HepG2 (cell line): ENCODE measurements around the gene VDR. TPM values are rescaled to one million over a fixed set of nuclear protein-coding genes. Genes with fewer than 3 reads are reported as not detected.
A peak's percentile ranks its signal among the peaks of the same experiment; 100 is the strongest.

Experiments
- BRD4 ChIP-seq: sonication (generic); formaldehyde crosslinking; IDR thresholded peaks from 2 replicates; pipeline ENCODE4 v1.4.0; 2020; ENCODE audit warnings: missing genetic modification reagents
- CC2D1A ChIP-seq: sonication (generic); formaldehyde crosslinking; IDR thresholded peaks from 2 replicates; pipeline ENCODE4 v1.8.1; 2023; ENCODE audit warnings: mild to moderate bottlenecking, missing genetic modification reagents
- CREM ChIP-seq, 2 experiments: sonication (generic) in 1 of 2; formaldehyde crosslinking in 1 of 2; IDR thresholded peaks; 2 replicates each; pipeline versions ENCODE4 v1.4.0 to v1.6.1; 2016 to 2020; ENCODE audit warnings: antibody characterized with exemption in 1 of 2, mild to moderate bottlenecking in 1 of 2, missing genetic modification reagents in 1 of 2
- DZIP1 ChIP-seq: sonication (generic); formaldehyde crosslinking; IDR thresholded peaks from 2 replicates; pipeline ENCODE4 v1.5.0; 2020; ENCODE audit warnings: mild to moderate bottlenecking, missing genetic modification reagents
- FOXO1 ChIP-seq: sonication (generic); formaldehyde crosslinking; IDR thresholded peaks from 2 replicates; pipeline ENCODE4 v1.4.0; 2020; ENCODE audit warnings: missing genetic modification reagents
- GZF1 ChIP-seq: sonication (generic); formaldehyde crosslinking; IDR thresholded peaks from 2 replicates; pipeline ENCODE4 v1.5.1; 2020; ENCODE audit warnings: mild to moderate bottlenecking, missing genetic modification reagents
- HOXD1 ChIP-seq: sonication (generic); formaldehyde crosslinking; IDR thresholded peaks from 2 replicates; pipeline ENCODE4 v1.5.0; 2020; ENCODE audit warnings: missing genetic modification reagents
- KAT2B ChIP-seq: fragments of 150-350 bp; IDR thresholded peaks from 2 replicates; pipeline ENCODE4 v1.6.1; 2014; ENCODE audit warnings: low read depth, low read length, borderline replicate concordance
- MED13 ChIP-seq: sonication (generic); formaldehyde crosslinking; IDR thresholded peaks from 2 replicates; pipeline ENCODE4 v1.5.0; 2020; ENCODE audit warnings: missing genetic modification reagents
- MED8 ChIP-seq: sonication (generic); formaldehyde crosslinking; IDR thresholded peaks from 2 replicates; pipeline ENCODE4 v1.8.1; 2023; ENCODE audit warnings: mild to moderate bottlenecking, missing genetic modification reagents; ENCODE audit not compliant: insufficient replicate concordance
- NCOA5 ChIP-seq: sonication (generic); formaldehyde crosslinking; IDR thresholded peaks from 2 replicates; pipeline ENCODE4 v1.4.0; 2020; ENCODE audit warnings: missing genetic modification reagents
- NR0B2 ChIP-seq: sonication (generic); formaldehyde crosslinking; IDR thresholded peaks from 2 replicates; pipeline ENCODE4 v1.4.0; 2020; ENCODE audit warnings: mild to moderate bottlenecking, missing genetic modification reagents
- NR2F2 ChIP-seq: IDR thresholded peaks from 2 replicates; pipeline ENCODE4 v1.6.1; 2012; ENCODE audit warnings: low read depth, inconsistent platforms, borderline replicate concordance
- RAD51 ChIP-seq: fragments of 450-650 bp; IDR thresholded peaks from 2 replicates; pipeline ENCODE4 v1.6.1; 2016; ENCODE audit warnings: borderline replicate concordance
- ZBTB10 ChIP-seq: sonication (generic); formaldehyde crosslinking; IDR thresholded peaks from 2 replicates; pipeline ENCODE4 v1.4.0; 2020; ENCODE audit warnings: missing genetic modification reagents, borderline replicate concordance
- ZFP36 ChIP-seq: fragments of 150-350 bp; IDR thresholded peaks from 2 replicates; pipeline ENCODE4 v1.6.1; 2018; ENCODE audit warnings: borderline replicate concordance, low read length, low read depth; ENCODE audit not compliant: partially characterized antibody
- ZNF12 ChIP-seq: sonication (generic); formaldehyde crosslinking; IDR thresholded peaks from 2 replicates; pipeline ENCODE4 v1.5.0; 2020; ENCODE audit warnings: missing genetic modification reagents
- ZNF646 ChIP-seq: sonication (generic); formaldehyde crosslinking; IDR thresholded peaks from 2 replicates; pipeline ENCODE4 v1.9.0; 2021; ENCODE audit warnings: mild to moderate bottlenecking, missing genetic modification reagents
- ZNF678 ChIP-seq: sonication (generic); formaldehyde crosslinking; IDR thresholded peaks from 2 replicates; pipeline ENCODE4 v1.4.0; 2020; ENCODE audit warnings: mild to moderate bottlenecking, missing genetic modification reagents
- polyA plus RNA-seq, 8 experiments: library from polyadenylated mRNA; depleted of rRNA in 3 of 8; stranded (reverse) in 7 of 8; unstranded in 1 of 8; fragments of >200 nt; fragmentation: Illumina TruSeq in 4 of 8; extraction: Trizol in 4 of 8; gene quantifications; 2 replicates each; pipeline versions ENCODE4 v1.2.1 to v1.2.3, GENCODE V29; 2011 to 2016; ENCODE audit warnings: low read depth in 4 of 8, missing spikeins in 1 of 8, mixed read lengths in 1 of 8; ENCODE audit not compliant: insufficient read depth in 1 of 8
- total RNA-seq, 5 experiments: library from RNA; depleted of rRNA; stranded (reverse); fragments of >200 nt; fragmentation: Illumina TruSeq; extraction: Trizol; gene quantifications; 2 replicates each; pipeline ENCODE4 v1.2.3, GENCODE V29; 2016; ENCODE audit warnings: low read depth in 1 of 5

VDR gene
- total and polyA plus RNA-seq, 2 of the 13 experiments (the other 11 are each of a cell fraction or from before 2014, with no cell fraction given), result 0.08 to 0.33 TPM

- TF ChIP-seq CREM (IDR thresholded peaks at IDR 0.05), result 0 out of 2 replicates have a peak, but pooled peaks have one; percentile 19
- TF ChIP-seq CREM (CRISPR knock-in tag; IDR thresholded peaks at IDR 0.05), result no peak
- no peak for TF ChIP-seq HOXD1 (CRISPR knock-in tag)
- no peak for TF ChIP-seq ZNF678
- no peak for TF ChIP-seq ZNF12 (CRISPR knock-in tag)
- TF ChIP-seq BRD4 (CRISPR knock-in tag), result no peak
- TF ChIP-seq ZBTB10 (CRISPR knock-in tag), result no peak
- no peak for TF ChIP-seq RAD51
- TF ChIP-seq CC2D1A (CRISPR knock-in tag), result no peak
- peak; percentile 80; the same call in 1 of the 2 replicates for TF ChIP-seq FOXO1 (CRISPR knock-in tag)
- no peak for TF ChIP-seq ZFP36
- no peak for TF ChIP-seq ZNF646 (CRISPR knock-in tag)
- no peak for TF ChIP-seq NR2F2
- TF ChIP-seq MED13 (CRISPR knock-in tag), result no peak
- no peak for TF ChIP-seq NR0B2
- TF ChIP-seq MED8 (CRISPR knock-in tag), result no peak
- TF ChIP-seq NCOA5 (CRISPR knock-in tag), result no peak
- TF ChIP-seq DZIP1, result no peak
- TF ChIP-seq GZF1 (CRISPR knock-in tag), result no peak
- no peak for TF ChIP-seq KAT2B
Measured at GRCh38 chr12:47852096-47852571, 52.7 kb downstream of the VDR start (continued).
